GM12878 (cell line): ENCODE measurements around the gene ATP6V0A4. TPM values are rescaled to one million over a fixed set of nuclear protein-coding genes. Genes with fewer than 3 reads are reported as not detected.

Experiments used
- ATAC-seq: fragments of 200-7000 bp; cut with Tn5 transposase; 3 replicates; pipeline ENCODE4 v1.9.1; 2020; ENCODE audit warnings: mild to moderate bottlenecking, moderate library complexity
- BruUV-seq: library from RNA; stranded (reverse); fragments of 400-500 nt; replicated peaks from 2 replicates; lab custom pipeline; 2021; lab: Mats Ljungman, UMichigan
- CTCF ChIA-PET: fragments of 300-600 bp; sonication (Branson Sonifier 250); formaldehyde crosslinking; extraction: SDS; loops from one replicate; lab custom pipeline; 2021; ENCODE audit warnings: inconsistent platforms; lab: Yijun Ruan, JAX
- POLR2A ChIA-PET: fragments of 350-600 bp; formaldehyde crosslinking; extraction: SDS; loops from one replicate; lab custom pipeline; 2021; ENCODE audit warnings: inconsistent platforms; lab: Charles Lee
- RAD21 ChIA-PET: fragments of 300-600 bp; sonication (Branson Sonifier 250); formaldehyde crosslinking; loops from one replicate; lab custom pipeline; 2023; ENCODE audit warnings: antibody characterized with exemption; ENCODE audit not compliant: unreplicated experiment; lab: Charles Lee
- SMC1A ChIA-PET: fragments of 300-600 bp; sonication (Branson Sonifier 250); formaldehyde crosslinking; loops from one replicate; lab custom pipeline; 2023; ENCODE audit not compliant: unreplicated experiment, uncharacterized antibody; lab: Charles Lee
- DNase-seq: peaks from one replicate; pipeline ENCODE4 v3.0.0-alpha.2; 2011; ENCODE audit warnings: low read depth, low spot score
- FAIRE-seq: peaks from 3 replicates; lab custom pipeline; 2011; peaks lifted over from hg19 to GRCh38; lab: Jason Lieb, UNC
- H2AFZ ChIP-seq: 2 replicates; pipeline ENCODE4 v1.6.0; 2011; ENCODE audit warnings: low read depth, low read length, control low read depth; ENCODE audit not compliant: control insufficient read depth
- H3K27ac ChIP-seq: 2 replicates; pipeline ENCODE4 v1.5.1; 2011; ENCODE audit warnings: control low read depth; ENCODE audit not compliant: control insufficient read depth, insufficient read depth
- H3K27me3 ChIP-seq, 2 experiments: replicated peaks in 1 of 2; 2 replicates each; pipeline versions ENCODE4 v1.6.0 to v1.6.1; 2011; ENCODE audit warnings: low read length in 1 of 2; ENCODE audit not compliant: control insufficient read depth in 2 of 2, insufficient read depth in 2 of 2
- H3K36me3 ChIP-seq, 2 experiments: 2 replicates each; pipeline ENCODE4 v1.5.1; 2011; ENCODE audit warnings: low read length in 1 of 2; ENCODE audit not compliant: control insufficient read depth in 2 of 2, insufficient read depth in 2 of 2
- H3K4me1 ChIP-seq: 2 replicates; pipeline ENCODE4 v1.6.1; 2011; ENCODE audit warnings: mild to moderate bottlenecking, low read length, moderate library complexity, mixed read lengths; ENCODE audit not compliant: control insufficient read depth, insufficient read depth
- H3K4me2 ChIP-seq: 2 replicates; pipeline ENCODE4 v1.6.0; 2011; ENCODE audit warnings: control low read depth; ENCODE audit not compliant: control insufficient read depth, insufficient read depth
- H3K4me3 ChIP-seq: fragments of 200-600 bp; sonication (generic); 2 replicates; pipeline ENCODE4 v1.5.1; 2016
- H3K79me2 ChIP-seq: 2 replicates; pipeline ENCODE4 v1.6.0; 2011; ENCODE audit warnings: low read length; ENCODE audit not compliant: control insufficient read depth, insufficient read depth
- H3K9ac ChIP-seq: 2 replicates; pipeline ENCODE4 v1.8.0; 2011; ENCODE audit warnings: low read length, control low read depth, mixed read lengths; ENCODE audit not compliant: control insufficient read depth, insufficient read depth
- H3K9me3 ChIP-seq: replicated peaks from 3 replicates; pipeline ENCODE4 v1.5.1; 2011; ENCODE audit warnings: mild to moderate bottlenecking, low read length; ENCODE audit not compliant: control insufficient read depth, insufficient read depth
- H4K20me1 ChIP-seq: 2 replicates; pipeline ENCODE4 v1.6.0; 2011; ENCODE audit not compliant: control insufficient read depth, insufficient read depth
- CHD1 ChIP-seq: IDR thresholded peaks from 2 replicates; pipeline ENCODE4 v1.6.1; 2012; ENCODE audit warnings: low read depth, low read length, improper control_type of control experiment
- IRF3 ChIP-seq: fragments of 450-650 bp; IDR thresholded peaks from 2 replicates; pipeline ENCODE4 v1.6.1; 2014; ENCODE audit warnings: mild to moderate bottlenecking
- NFYB ChIP-seq: IDR thresholded peaks from 2 replicates; pipeline ENCODE4 v1.6.1; 2011; ENCODE audit warnings: low read depth, mild to moderate bottlenecking, low read length, improper control_type of control experiment, moderate library complexity; ENCODE audit not compliant: insufficient read depth
- NKRF ChIP-seq: fragments of 450-650 bp; conservative IDR thresholded peaks from 2 replicates; pipeline ENCODE4 v1.6.1; 2017; ENCODE audit warnings: mild to moderate bottlenecking, moderate library complexity
- SKIL ChIP-seq: fragments of 450-650 bp; IDR thresholded peaks from 2 replicates; pipeline ENCODE4 v1.6.1; 2017; ENCODE audit warnings: mild to moderate bottlenecking, low read depth, inconsistent platforms; ENCODE audit not compliant: poor library complexity, severe bottlenecking
- SMAD1 ChIP-seq: fragments of 450-650 bp; IDR thresholded peaks from 2 replicates; pipeline ENCODE4 v1.6.1; 2018; ENCODE audit warnings: mild to moderate bottlenecking, low read depth; ENCODE audit not compliant: partially characterized antibody
- STAT1 ChIP-seq: fragments of 450-650 bp; conservative IDR thresholded peaks from 2 replicates; pipeline ENCODE4 v1.6.1; 2014; ENCODE audit warnings: antibody characterized with exemption, mild to moderate bottlenecking
- SUPT20H ChIP-seq: IDR thresholded peaks from 2 replicates; pipeline ENCODE4 v1.6.1; 2011; ENCODE audit warnings: low read depth, mild to moderate bottlenecking, low read length, moderate library complexity, borderline replicate concordance; ENCODE audit not compliant: control insufficient read depth
- TBL1XR1 ChIP-seq: IDR thresholded peaks from 2 replicates; pipeline ENCODE4 v1.6.1; 2012; ENCODE audit warnings: low read depth, low read length, improper control_type of control experiment
- TCF7 ChIP-seq: IDR thresholded peaks from 2 replicates; pipeline ENCODE4 v1.6.1; 2014; ENCODE audit warnings: antibody characterized with exemption, borderline replicate concordance
- ZNF274 ChIP-seq: IDR thresholded peaks from one replicate; pipeline ENCODE4 v1.8.0; 2011; ENCODE audit not compliant: insufficient read length, insufficient read depth
- WGBS: methylation state at CpG from one replicate; pipeline ENCODE4 v1.1.6; 2016; ENCODE audit warnings: low lambda C conversion rate; ENCODE audit not compliant: insufficient replicate concordance, insufficient coverage; ENCODE audit errors: missing lambda C conversion rate; 5-methylcytosine and 5-hydroxymethylcytosine counted together
- in situ Hi-C: fragments of 300-500 bp; cut with MboI; formaldehyde crosslinking; loops from 9 replicates; pipeline ENCODE4 v1.14.3; 2018; ENCODE audit warnings: mixed read lengths
- intact Hi-C: fragments of 100-400 bp; cut with micrococcal nuclease; formaldehyde crosslinking; loops from one replicate; pipeline ENCODE4 v1.14.2; 2022; ENCODE audit not compliant: unreplicated experiment
- polyA plus RNA-seq, 11 experiments: library from polyadenylated mRNA; depleted of rRNA in 4 of 11; unstranded in 6 of 11; stranded (reverse) in 5 of 11; fragments of >200 nt; fragmentation: Nextera tagmentation in 4 of 11; fragmentation: Illumina TruSeq in 1 of 11; extraction: Ambion mirVana in 4 of 11; extraction: Trizol in 1 of 11; gene quantifications; 1 replicate in 1 of 11; 2 replicates in 10 of 11; pipeline versions ENCODE4 v1.2.1 to v1.2.3, GENCODE V29; 2011 to 2016; ENCODE audit warnings: inconsistent platforms in 2 of 11, missing spikeins in 2 of 11, low read depth in 1 of 11
- total RNA-seq, 4 experiments: library from RNA; depleted of rRNA in 3 of 4; stranded (reverse); fragments of >200 nt in 3 of 4; fragmentation: Illumina TruSeq in 1 of 4; extraction: Trizol in 1 of 4; gene quantifications; 2 replicates each; pipeline versions ENCODE4 v1.2.1 to v1.2.3, GENCODE V29; 2013 to 2021

Gene ATP6V0A4
- total and polyA plus RNA-seq, 10 of the 15 experiments (the other 5 are each of a cell fraction or from before 2014, with no cell fraction given), result not detected

GRCh38 chr7:138665669-138666140 is 132.3 kb downstream of the ATP6V0A4 start:
- H2AFZ ChIP-seq, result no peak overlapping the region
- ChIA-PET SMC1A (no interaction called here), CTCF (interaction anchor here (1.3 kb wide), 1 partner anchor 11 kb away, joined by 3 read pairs; no protein-coding TSS in a partner anchor), RAD21 (no interaction called here), POLR2A (interaction anchor here (0.6 kb wide), 1 partner anchor 94 kb away, joined by 3 read pairs; no protein-coding TSS in a partner anchor)
- no peaks in the 10 kb centered on the region for H4K20me1 ChIP-seq
- FAIRE-seq (no peak), DNase-seq (no peak), ATAC-seq (no peak)
- no TSS peak for BruUV-seq
- H3K4me3 ChIP-seq, result no peak overlapping the region
- H3K79me2 ChIP-seq, result no peaks in the 10 kb centered on the region
- in situ Hi-C loops, result no loop called here
- WGBS, result 14% methylated on average over 4 of the region's 4 CpGs
- H3K27ac ChIP-seq, result no peak overlapping the region
- H3K4me1 ChIP-seq, result no peaks in the 10 kb centered on the region
- intact Hi-C loops, result no loop called here
- no peaks in the 10 kb centered on the region for H3K36me3 ChIP-seq
- H3K9ac ChIP-seq, result no peak overlapping the region
- TF ChIP-seq ZNF274 (no peak), SMAD1 (no peak), TBL1XR1 (no peak), SKIL (no peak), TCF7 (no peak), STAT1 (no peak), CHD1 (no peak), SUPT20H (no peak), NFYB (no peak), NKRF (no peak), IRF3 (no peak)
- no peaks in the 10 kb centered on the region for H3K9me3 ChIP-seq
- H3K27me3 ChIP-seq, result no peaks in the 10 kb centered on the region
- H3K4me2 ChIP-seq, result no peak overlapping the region
